Measurements from ENCODE around the gene ZBTB26. TPM values are rescaled to one million over a fixed set of nuclear protein-coding genes. Genes with fewer than 3 reads are reported as not detected.
"Not testable (repeated sequence)": the region's sequence is repeated elsewhere in the genome, so short reads cannot be mapped to it uniquely, and the experiment has no call there.

Gene ZBTB26
- polyA plus RNA-seq, 1 donor: 24.5 TPM

DNA sequence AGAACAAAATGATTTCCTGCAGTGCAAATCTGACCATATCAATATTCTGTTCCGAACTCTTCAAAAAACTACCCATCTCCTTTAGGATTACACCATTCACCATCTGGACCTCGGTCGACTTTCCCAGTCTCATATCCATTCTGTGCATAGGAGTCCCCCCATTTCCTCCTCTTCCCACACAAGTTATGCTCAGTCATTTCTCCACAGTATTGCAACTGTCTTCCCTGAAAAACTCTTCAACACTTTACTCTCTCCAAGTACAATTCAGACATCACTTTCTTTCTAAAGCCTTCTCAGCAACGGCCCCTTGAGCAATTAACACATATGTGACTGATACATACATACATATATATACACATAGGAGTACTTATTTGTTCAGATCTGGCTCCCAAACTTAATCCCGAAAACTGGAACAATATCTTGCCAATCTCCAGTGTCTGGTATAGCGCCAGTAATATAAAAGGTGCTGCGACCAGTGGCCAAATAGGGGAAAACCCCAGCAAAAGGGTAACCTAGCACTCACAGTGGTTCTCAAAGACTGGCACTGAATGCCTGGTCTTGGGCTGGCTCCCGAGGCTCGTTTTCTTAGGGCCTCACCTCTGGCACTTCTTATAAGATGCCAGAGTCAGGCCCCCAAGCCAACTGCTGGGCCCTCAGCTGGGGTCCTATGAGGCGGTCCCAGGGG is 629 bp downstream of the ZBTB26 start:
- DNase-seq: no peak

DNA sequence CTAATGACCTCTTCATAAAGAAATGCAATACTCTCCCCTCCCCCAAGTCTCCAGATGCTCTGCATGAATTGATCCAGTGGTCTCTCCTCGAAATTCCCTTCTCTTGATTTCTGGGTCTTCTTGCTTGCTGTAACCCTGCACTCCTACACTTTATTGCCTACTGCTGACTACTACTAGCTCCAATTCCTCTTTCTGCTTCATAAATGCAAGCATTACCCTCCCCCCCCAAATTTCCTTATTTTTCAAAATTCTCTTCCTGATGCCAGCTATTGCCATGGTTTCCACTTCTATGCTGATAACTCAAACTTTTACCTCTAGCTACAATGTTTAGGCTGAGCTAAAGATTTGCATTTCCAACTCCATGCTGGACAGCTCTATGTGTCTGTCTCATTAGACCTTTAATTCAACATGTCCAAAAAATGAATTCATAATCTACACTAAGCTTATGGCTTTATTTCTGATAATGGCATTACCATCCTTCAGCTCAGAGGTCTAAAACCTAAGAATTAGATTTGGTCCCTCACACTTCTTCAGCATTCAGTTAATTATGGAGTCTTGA is 1.4 kb downstream of the ZBTB26 start:
- no peak for DNase-seq

DNA sequence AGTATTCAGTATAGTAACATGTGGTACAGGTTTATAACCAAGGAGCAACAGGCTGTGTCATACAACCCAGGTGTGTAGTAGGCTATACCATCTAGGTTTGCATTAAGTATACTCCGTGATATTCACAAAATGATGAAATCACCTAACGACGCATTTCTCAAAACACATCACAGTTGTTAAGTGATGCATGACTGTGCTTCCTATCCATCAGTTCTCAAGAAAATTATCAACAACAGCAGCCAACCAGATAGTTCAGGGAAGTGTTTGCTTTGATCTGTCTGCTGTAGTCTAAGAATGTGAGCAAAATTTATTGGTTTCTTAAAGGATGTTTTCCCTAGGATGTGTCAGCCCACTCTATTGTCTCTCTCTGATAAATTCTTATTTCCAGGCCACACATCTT is 7.4 kb downstream of the ZBTB26 start:
- DNase-seq: no peak

DNA sequence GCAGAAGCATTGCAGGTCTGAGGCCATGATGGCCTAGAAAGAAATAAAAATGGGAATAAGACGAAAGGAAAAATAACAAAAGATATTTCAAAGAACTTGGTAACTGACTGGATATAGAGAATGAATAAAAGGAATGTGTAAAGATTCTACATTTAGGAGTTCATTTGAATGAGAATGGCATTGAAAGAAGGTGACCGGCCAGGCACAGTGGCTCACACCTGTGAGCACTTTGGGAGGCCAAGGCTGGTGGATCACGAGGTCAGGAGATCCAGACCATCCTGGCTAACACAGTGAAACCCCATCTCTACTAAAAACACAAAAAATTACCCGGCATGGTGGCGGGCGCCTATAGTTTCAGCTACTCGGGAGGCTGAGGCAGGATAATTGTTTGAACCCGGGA is 8.6 kb downstream of the ZBTB26 start:
- no peak for DNase-seq

DNA sequence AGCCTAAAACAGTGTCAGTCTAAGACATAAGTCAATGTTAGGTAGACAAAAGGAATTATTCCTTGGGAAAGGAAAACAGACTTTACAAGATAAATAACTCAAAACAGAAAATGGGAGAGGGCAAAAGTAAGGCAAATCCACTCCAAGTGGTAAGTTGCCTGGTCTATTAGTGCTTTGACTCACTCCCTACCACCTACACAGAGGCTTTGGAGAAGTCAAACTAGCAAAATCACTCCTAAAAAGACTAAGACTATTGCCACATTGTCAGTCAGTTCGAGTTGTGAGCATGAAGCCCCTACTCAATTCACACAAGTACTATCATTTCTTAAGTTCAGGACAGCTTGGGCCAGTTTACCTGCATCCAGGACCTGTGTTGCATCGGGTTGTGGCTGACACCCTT is 13.0 kb downstream of the ZBTB26 start:
- no peak for DNase-seq

DNA sequence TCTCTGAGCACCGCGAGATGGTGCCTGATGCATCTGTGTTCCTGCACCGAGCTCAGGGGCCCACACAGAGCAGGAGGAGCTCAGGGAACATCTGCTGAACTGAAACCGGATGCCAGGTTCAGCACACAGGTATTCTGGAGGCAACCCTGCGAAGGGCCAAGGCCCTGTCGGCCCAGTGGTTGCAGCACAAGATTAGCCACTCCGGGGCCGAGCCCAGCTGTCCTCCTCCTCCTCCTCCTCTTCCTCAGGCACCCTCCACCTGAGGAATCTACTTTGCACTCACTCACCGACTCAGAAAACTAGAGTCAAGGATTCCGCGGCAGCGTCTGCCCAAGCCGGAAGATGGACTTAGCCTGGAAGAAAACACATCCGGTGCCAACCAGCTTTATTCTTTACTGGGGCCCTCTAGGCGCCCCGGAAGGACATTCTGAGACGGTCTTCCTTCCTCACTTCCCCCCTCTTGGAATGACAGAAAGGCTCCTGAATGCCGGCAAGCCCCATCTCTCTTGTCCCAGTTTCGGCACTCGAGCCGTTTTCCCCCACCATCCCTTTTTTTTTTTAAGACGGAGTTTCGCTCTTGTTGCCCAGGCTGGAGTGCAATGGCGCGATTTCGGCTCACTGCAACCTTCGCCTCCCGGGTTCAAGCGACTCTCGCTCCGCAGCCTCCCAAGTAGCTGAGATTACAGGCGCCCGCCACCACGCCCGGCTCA is 18.2 kb downstream of the ZBTB26 start, which contains the start of gene ZBTB6:
ZBTB6 (minus strand) TSS at position 360 of the 710 bp plus-strand sequence. CDS start 1,251 bp downstream, outside the sequence.
- DNase-seq: peak; percentile 75

DNA sequence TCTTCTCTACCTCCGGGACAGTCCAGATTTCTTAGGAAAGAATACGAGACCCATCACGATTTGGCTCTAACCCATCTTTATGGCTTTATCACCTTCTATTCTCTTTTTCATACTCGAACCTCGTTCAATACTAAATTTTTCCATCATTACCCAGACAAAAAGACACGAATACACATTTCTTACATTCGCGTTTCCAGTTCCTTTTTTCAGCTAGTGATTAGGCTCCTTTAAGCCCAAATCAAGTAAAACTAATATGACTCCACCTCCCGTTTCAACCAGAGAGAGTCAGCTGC is 18.7 kb downstream of the ZBTB26 start:
- no peak for DNase-seq

DNA sequence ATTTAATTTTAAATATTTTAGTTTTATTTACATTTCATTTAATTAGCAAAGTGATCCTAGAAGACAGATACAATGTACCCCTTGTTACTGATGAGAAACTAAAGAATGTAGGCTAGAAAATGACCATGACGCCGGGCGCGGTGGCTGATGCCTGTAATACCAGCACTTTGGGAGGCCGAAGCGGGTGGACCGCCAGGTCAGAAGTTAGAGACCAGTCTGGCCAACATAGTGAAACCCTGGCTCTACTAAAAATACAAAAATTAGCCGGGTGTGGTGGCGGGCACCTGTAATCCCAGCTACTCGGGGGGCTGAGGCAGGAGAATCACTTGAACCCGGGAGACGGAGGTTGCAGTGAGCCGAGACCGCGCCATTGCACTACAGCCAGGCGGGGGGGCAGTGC is 25.2 kb downstream of the ZBTB26 start:
- DNase-seq: not testable (repeated sequence)

DNA sequence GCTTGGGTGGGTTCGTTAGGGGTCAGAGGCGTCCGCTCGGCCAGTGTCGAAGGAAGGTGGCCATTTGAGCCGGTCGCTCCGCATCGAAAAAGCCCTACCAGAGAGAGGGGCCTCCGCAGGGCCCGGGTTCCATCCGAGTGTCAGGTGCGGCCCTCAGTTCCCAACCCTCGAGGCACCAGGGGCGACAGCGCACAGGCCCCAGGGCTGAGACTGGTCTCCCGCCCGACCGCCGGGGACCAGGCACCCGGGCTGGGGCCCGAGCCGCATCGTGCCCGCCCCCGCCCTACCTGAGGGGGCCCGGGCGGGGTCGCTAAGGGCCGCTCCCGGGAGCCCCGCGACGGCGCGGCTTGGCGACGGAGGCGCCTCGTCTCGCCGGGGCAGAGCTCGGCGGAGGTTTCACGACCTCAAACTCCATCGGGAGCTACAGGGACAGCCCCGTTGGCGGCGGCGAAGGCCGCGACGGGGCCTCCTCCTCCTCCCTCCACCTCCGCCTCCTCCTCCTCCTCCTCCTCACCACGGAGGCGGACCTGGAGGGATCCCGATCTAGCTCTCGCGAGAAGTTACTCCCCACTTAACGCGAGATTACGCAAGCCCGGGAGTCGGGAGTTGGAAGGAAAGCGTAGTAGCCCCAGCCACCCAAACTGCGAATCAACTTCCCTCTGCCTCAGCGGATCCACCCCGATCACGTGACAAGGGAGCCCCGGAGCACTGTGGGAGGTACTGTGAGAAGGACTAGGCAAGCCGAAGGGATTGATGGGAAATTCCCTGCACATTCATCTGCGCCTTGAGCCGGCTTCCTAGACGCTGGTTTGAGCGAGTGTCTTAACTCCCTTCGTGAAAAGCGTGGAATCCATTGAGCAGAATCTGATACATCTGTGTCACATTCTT is 26.2 kb downstream of the ZBTB26 start, which contains the start of gene RC3H2:
RC3H2 (minus strand) TSS at position 537 of the 888 bp plus-strand sequence. CDS start 7,850 bp downstream, outside the sequence.
- peak; percentile 100 for DNase-seq

DNA sequence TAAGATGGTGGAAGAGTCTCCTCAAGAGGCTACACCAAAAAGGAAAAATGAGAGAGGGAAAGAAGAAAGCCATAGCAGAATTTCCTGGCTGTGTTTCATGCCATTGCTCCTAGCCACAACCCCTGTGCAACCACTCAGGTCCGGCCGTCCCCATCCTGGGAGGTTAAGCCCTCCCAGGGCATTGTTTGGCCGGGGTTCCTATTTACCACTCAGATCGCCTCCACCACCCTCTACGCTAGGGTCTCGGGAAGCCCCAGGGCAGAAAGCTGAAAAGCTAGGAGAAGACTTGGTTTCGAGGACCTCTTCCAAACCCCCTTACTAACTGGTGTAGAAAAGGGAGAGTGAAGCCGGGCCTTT is 26.9 kb downstream of the ZBTB26 start:
- DNase-seq: peak; percentile 30

DNA sequence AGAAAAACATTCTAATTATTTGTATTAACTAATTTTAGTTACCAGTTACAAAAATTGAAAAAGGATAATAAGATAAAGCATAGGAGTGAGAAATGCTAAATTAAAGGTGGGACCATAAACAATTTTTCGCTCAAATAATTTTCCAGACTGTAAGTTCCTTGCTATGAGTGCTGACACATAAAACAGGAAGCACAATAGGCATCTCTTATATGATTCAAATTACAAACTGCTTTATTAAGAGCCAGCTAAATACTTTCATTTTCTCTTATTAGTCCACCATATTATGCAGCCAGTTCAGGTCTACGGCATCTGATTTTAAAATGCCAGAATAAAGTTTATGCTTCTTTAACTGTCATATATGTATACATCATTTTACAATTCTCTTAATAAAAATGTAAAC is 30.5 kb downstream of the ZBTB26 start:
- DNase-seq: no peak

DNA sequence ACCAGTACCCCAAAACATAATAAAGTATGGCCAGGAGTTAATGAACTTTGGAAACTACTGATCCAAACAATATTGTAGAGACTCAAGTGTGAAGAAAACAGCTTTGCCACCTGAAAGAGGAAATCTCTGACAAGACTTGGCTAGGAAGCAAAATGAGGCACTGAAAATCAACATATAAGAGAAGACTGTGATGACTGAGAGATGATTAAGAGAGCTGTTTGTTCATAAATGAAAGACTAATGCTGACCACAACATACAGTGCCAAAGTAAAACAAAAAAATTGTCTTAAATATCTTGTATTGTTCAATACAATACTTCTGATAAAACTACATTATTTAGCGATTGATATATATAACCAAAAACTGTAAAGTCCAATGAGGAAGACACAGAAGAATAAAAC is 33.3 kb downstream of the ZBTB26 start:
- no peak for DNase-seq

DNA sequence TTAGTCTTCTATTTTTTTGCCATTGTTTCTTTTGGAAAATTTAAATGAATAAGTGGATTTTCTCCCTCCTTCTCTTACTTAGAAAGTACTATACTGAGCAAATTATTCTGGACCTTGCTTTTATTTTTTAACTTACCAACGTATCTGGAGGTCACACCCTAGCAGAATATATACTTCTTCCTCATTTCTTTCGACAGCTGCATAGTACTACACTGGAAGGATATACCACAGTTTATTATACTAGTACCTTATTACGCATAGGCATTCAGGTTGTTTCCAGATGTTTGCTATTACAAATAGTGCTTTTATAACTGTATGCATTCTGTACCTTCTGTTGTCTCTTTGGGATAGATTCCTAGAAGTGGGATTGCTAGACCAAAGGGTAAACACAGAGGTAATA is 42.8 kb downstream of the ZBTB26 start:
- no peak for DNase-seq

DNA sequence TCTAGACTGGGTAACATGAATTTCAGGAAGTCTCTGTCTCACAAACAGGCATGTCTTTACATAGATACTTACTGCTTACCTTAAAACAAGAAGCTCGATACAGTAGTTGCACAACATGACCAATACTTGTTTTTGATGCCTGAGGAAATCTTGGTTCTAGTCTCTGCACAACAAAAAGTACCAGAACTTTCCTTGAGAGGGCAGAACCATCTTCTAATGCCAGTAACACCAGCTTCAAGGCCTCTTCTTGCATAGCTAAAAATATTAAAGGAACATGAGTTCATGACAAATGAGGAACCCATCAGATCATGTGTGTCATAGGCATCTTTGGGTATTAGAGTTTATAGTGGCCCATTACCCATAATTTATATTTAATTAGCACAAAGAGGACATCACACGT is 48.2 kb downstream of the ZBTB26 start:
- DNase-seq: no peak

DNA sequence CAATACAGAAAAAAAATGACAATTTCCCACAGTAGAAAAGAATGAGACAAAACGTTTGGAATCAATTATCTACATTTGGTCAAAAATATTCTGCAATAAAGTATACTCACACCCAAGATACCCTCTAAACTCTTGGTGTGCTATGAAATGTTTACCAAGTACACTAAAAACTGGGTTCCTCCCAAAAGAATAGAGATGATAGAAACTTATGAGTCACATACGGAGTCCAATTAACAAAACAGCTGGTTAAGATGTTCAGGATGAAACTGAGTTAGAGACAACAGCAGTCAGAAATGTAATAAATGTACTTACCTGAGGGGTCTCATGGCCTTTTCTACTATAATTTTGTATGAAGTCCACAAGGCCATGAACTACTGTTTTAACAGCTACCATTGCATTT is 51.9 kb downstream of the ZBTB26 start:
- DNase-seq: no peak

DNA sequence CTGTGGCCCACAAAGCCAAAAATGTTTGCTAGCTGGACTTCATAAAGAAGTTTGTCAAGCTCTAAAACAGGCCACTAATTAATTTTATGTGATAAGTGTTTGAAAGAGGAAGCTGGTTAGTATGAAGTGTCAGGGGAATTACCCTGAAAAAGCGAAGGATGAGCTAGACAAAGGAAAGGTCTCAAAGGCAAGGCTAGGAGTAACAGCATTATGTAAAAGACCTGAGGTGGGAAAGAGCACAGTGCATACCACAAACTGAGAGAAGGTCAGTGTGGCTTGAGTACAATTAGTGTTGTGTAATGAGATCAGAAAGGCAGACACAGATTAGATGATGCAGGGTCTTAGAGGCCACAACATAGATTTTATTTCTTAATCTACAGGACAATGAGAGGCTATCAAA is 55.8 kb downstream of the ZBTB26 start:
- no peak for DNase-seq

DNA sequence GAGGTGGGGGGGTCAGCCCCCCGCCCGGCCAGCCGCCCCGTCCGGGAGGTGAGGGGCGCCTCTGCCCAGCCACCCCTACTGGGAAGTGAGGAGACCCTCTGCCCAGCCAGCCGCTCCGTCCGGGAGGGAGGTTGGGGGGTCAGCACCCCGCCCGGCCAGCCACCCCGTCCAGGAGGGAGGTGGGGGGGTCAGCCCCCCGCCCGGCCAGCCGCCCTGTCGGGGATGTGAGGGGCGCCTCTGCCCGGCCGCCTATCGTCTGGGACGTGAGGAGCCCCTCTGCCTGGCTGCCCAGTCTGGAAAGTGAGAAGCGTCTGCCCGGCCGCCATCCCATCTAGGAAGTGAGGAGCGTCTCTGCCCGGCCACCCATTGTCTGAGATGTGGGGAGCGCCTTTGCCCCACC is 64.0 kb downstream of the ZBTB26 start:
- not testable (repeated sequence) for DNase-seq

DNA sequence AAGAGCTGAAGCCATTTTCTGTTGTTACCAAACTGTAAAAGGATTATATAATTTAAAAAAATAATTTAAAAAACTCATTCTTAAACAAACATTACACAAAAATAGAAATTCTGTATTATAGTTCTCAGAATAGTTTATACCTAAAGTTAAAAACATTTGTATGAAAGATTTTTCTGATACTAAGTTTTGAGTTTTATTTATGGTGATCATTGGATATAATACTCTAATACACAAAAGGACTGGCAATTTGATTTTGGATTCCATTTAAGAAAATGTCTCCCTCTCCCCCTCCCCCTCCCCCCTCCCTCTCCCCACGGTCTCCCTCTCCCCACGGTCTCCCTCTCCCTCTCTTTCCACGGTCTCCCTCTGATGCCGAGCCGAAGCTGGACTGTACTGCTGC is 65.2 kb downstream of the ZBTB26 start:
- DNase-seq: no peak
